Astrocyte of the cerebellum (primary cell): Measurements from ENCODE around the gene UBE2QL1.

Experiments
- DNase-seq: peaks from one replicate; pipeline ENCODE4 v3.0.0-alpha.2; 2011; ENCODE audit warnings: low read depth
- H3K4me3 ChIP-seq: 2 replicates; pipeline ENCODE4 v1.5.1; 2011; ENCODE audit warnings: mild to moderate bottlenecking, low read depth, low read length, moderate library complexity
- CTCF ChIP-seq: IDR thresholded peaks from 2 replicates; pipeline ENCODE4 v1.5.1; 2012; ENCODE audit warnings: low read length, low read depth, moderate library complexity, mild to moderate bottlenecking; ENCODE audit errors: missing control alignments
- in situ Hi-C: cut with HindIII; loops from 2 replicates; pipeline ENCODE4 v1.10.0; 2017; ENCODE audit warnings: low sequenced_read_pairs

UBE2QL1 gene

GRCh38 chr5:6522923-6523322 is 74.3 kb downstream of the UBE2QL1 start:
- TF ChIP-seq CTCF, result no peak
- DNase-seq, result no peak
- in situ Hi-C loops, result no loop called here
- H3K4me3 ChIP-seq, result no peak overlapping the region

- TF ChIP-seq CTCF, result no peak
- in situ Hi-C loops, result no loop called here
- H3K4me3 ChIP-seq, result no peak overlapping the region
- no peak for DNase-seq
Measured at GRCh38 chr5:6525422-6525821, 76.8 kb downstream of the UBE2QL1 start.

- no peak for DNase-seq
- TF ChIP-seq CTCF, result no peak
- H3K4me3 ChIP-seq, result no peak overlapping the region
- in situ Hi-C loops, result no loop called here
Measured at GRCh38 chr5:6525910-6526309, 77.3 kb downstream of the UBE2QL1 start.

GRCh38 chr5:6527749-6528455 is 79.2 kb downstream of the UBE2QL1 start:
- H3K4me3 ChIP-seq, result no peak overlapping the region
- no peak for TF ChIP-seq CTCF
- no peak for DNase-seq
- in situ Hi-C loops, result no loop called here

GRCh38 chr5:6535594-6535993 is 86.9 kb downstream of the UBE2QL1 start:
- in situ Hi-C loops, result no loop called here
- no peak overlapping the region for H3K4me3 ChIP-seq
- no peak for DNase-seq
- no peak for TF ChIP-seq CTCF

GRCh38 chr5:6539060-6539459 is 90.4 kb downstream of the UBE2QL1 start:
- no peak for DNase-seq
- H3K4me3 ChIP-seq, result no peak overlapping the region
- in situ Hi-C loops, result no loop called here
- TF ChIP-seq CTCF, result no peak
